ENCODE measurements around the gene DACT2.
"Not testable (repeated sequence)": the region's sequence is repeated elsewhere in the genome, so short reads cannot be mapped to it uniquely, and the experiment has no call there.

The DACT2 gene

DNA sequence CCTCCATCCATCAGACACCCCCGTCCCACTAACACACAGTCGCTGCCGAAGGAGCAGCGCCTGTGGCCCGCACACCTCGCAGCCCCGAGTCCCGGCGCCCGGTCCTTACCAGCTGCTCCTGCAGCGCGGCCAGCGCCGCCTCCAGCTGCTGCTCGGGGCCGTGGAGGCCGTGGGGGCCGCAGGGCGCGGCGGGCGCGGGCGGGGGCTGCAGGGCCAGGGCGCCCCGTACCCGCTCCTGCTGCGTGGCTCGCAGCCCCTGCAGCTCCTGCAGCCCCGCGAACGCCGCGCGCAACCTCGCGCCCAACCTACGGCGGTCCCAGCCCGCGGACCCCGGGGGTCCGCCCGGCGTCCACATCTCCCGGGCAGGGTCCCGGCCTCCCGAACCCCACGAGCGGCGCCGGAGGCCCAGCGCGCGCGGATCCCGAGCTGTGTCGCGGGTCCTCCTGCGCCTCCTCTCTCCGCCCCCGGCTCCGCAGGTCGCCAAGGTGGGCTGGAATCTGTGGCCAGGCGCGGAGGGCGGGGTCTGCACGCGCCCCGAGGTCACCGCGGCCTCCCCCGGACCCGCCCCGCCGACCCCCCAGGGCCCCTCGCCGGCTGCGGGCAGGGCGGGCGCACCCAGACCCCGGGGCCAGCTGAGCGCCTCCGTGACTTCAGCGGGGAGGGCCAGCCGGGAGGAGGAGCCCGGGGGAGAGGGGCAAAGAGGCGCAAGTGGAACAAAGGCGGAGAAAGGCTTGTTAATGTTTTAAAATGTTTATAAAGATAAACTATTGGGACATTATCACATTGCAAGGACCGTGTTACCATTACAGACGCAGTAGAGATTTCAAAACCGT is at the start of gene DACT2:
TSS of gene DACT2 (minus strand) at position 499 of the 833 bp plus-strand sequence. CDS start at position 355, 144 bp downstream.
- DNase-seq, result no peak

DNA sequence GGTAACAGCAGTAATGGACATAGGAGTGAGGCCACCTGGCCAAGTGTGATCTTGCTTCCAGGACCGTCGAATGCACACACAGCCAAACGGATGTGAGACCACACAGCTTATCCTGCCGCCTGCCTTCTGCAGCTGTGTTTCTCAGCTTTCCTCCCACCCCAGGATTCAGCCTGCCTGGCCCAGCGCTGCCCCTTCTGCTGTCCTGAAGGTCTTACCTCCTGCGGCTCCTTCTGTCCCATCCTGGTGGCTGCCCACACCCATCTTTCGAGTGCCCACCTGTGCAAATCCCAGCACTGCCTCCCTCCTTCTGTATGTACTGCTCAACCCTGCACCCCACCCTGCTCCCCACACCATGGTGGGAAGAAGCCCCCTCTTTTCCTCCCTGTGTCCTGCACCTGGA is 49.4 kb upstream of the DACT2 start:
- no peak for DNase-seq

- no peak for DNase-seq
Observed at GRCh38 chr6:168368066-168368820, 48.7 kb upstream of the DACT2 start.

DNA sequence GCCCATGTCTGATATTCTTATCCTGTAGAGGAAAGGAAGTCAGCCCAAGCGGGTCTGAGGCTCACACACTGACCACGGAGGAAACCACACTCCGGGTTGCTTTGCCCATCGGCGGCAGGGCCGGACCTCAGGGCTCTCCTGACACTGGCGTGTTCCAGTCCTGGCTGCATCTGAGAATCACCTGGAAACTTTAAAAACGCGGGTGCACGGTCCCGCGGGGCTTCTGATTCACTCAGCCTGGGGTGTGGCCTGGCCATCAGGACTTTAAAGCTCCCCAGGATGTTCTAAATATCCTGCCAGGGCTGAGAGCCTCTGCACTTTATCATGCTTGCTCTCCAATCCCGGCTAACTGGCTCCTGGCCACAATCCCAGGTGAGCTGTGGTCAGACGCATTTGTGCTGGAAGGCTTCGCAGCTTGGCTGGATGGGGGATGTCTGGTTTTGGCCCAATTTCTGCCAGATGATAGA is 47.7 kb upstream of the DACT2 start:
- DNase-seq, result no peak

DNA sequence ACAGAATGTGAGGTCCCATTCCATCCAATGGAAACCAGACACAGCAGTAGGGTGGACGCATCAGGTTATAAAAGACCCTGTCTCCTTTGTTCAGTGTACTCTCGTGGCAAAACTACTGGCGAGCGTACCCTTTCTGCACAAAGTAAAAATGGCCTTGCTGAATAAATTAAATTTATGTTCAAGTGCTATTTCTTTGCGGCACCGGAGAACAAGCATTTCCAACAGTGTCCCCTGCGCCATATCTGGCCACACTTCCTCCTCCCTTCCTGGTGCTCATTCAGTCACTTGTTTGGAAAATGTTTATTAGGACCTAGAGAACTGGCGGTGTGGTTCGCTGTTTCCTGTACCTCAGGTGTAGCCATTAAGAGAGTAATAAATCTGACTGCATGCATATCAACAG is 46.9 kb upstream of the DACT2 start:
- no peak for DNase-seq

- DNase-seq, result no peak
Observed at GRCh38 chr6:168365422-168366165, 46.0 kb upstream of the DACT2 start.

GRCh38 chr6:168364793-168365421 is 45.3 kb upstream of the DACT2 start:
- no peak for DNase-seq

DNA sequence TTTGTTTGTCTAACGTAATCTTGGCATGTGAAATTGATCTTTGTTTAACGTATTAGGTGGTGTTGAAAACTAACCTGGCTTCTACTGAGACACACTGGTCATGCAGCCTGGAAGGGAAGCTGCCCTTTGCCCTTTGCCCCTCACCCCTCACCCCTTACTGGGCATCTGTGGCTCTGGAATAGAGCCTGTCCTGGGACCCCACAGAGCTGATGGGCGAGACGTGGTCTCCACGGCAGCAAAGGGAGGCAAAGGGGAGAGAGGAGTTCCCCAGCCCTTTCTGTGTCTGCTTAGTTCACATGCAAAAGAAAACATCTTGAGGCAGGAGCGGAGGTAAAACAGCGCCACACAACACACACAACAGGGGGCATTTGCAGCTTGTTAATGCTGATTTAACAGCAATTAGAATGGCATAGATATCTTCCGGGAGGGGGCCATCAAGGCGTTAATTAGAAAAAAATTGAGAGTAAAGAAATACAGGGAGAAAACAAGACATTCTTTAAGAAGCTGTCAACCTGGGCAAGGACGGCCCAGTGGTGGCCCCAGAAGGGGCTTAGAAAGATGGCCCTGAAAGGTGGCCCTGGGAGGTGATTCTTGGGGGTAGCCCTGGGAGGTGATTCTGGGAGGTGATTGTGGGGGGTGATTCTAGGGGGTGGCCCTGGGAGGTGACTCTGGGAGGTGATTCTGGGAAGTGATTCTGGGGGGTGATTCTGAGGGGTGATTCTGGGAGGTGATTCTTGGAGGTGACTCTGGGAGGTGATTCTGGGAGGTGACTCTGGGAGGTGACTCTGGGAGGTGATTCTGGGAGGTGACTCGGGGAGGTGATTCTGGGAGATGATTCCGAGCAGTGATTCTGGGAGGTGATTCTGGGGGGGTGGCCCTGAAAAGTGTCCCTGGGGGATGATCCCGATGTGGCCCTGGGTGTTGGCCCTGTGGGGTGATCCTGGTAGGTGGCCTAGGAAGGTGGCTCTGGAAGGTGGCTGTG is 44.5 kb upstream of the DACT2 start:
- no peak for DNase-seq

DNA sequence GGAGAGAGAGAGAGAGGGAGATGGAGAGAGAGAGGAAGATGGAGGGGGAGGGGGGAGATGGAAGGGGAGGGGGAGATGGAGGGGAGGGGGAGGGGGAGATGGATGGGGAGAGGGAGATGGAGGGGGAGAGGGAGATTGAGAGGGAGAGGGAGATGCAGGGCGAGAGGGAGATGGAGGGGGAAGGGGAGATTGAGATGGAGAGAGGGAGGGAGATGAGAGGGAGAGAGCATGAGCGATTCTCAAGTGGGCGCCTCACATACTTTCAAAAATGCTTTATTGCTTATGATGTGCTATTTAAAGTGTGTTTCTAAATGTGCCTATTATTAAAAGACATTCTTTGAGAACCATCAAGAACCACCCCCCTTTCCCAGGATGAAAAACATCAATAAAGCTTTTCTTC is 43.7 kb upstream of the DACT2 start:
- no peak for DNase-seq

DNA sequence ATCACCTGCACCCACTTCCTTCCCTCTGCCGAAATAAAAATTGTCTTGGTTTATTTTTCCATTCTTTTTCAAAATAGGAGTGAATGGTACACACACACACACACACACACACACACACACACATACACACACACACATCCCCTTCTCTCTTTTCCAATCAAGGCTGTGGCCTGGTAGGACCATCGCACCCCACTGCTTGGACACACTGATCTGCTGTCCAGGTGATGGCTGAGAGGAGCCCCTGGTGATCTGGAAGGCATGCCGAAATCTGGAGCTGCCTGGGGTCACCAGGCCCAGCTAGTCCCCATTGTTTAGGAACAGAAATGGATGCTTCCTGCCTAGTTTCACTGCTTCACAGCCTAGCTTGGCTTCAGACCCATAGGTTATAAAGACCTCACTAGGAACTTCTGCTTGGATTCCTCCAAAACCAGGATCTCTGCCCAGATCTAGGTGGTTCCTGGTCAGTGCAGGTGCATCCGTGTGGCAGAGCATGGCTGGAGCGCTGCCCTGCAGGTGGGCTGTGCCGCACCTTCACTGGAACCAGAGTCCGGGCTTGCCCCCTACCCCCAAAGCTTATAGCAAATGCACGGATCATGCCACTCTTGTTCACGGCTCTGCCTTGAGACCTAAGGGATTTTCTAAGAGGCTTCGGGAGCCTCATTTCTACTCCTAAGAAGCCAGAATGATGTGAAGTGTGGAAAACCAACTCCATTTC is 42.9 kb upstream of the DACT2 start:
- no peak for DNase-seq

- DNase-seq, result no peak
Observed at GRCh38 chr6:168361766-168362165, 42.2 kb upstream of the DACT2 start.

DNA sequence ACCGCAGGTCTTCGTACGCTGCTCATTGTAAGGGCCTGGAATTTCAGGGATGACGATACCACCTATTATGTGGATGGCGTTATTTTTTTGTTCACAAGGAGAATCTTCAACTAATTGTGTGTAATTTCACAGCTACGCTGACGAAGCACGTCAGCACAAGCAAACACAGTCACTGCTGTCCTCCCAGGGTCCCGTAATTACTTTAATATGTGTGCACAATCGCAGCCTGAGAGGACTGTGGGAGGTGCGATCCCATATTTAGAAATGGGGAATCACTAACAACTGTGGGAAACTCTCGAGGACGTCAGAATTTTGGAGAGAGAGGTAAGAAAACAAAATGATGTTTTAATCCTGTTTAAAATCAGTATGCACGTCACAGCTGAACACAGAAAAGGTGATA is 40.2 kb upstream of the DACT2 start:
- DNase-seq, result no peak

DNA sequence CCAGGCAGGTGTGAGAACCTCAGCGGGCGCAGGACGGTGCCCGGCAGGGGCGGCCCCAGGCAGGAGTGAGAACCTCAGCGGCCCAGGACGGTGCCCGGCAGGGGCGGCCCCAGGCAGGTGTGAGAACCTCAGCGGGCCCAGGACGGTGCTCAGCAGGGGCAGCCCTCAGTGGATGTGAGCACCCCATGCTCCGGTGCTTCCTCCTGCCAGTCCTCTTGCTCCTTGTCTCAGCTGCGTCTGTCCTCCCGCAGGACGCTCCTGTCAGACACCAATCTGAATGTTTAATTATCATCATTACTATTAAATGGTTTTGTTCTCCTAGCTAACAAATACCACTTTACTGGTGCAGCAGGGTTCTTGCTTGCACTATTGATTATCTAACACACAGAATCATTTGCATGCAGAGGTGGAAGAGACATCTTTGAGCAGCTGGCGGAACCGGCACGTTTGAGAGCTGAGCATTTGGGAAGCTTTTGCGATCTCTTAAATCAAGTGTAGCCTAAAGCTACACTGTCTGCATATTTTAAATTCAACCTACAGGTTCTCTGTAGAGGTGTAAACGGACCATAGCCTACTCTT is 39.4 kb upstream of the DACT2 start:
- no peak for DNase-seq

DNA sequence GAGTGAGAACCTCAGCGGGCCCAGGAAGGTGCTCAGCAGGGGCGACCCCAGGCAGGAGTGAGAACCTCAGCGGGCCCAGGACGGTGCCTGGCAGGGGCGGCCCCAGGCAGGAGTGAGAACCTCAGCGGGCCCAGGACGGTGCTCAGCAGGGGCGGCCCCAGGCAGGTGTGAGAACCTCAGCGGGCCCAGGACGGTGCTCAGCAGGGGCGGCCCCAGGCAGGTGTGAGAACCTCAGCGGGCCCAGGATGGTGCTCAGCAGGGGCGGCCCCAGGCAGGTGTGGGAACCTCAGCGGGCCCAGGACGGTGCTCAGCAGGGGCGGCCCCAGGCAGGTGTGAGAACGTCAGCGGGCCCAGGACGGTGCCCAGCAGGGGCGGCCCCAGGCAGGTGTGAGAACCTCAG is 37.3 kb upstream of the DACT2 start:
- not testable (repeated sequence) for DNase-seq

DNA sequence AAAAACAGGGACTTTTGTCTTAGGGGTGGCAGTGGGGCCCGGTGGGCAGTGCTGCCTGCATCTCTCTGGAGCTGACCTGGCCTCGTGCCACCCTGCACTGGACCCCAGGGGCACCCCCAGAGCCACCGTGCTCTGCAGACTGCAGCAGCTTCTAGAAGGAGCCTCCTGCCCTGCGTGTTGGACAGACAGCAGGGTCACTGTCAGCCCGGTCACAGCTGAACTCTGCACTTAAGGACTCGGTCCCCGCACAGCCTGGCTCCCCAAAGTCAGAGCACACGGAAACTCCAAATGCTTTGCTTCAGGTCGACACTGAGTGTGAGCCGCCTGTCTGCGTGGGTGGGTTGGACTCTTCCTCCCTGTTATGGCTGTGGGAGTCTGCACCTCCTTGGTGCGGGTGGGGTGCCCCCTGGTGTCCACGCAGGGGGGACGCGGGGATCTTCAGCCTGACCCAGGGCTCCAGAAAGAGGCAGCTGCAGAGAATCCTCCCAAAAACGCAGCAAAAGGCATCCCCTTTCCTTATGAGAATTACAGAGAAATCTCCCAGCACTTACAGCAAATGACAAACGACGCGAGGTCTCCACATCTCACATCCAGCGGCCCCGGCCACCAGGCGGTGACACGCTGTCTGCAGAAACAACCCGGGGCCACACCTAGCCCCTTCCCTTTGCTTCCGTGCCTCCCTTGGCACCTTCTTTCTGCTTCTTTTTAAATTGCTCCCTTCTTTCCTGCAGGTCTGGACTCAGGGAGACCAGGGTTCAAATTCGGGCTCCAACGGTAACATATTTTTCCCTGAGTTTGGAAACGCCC is 36.3 kb upstream of the DACT2 start:
- DNase-seq, result no peak

- DNase-seq, result no peak
Observed at GRCh38 chr6:168354338-168354737, 34.8 kb upstream of the DACT2 start.

GRCh38 chr6:168353041-168353440 is 33.5 kb upstream of the DACT2 start:
- DNase-seq, result no peak

DNA sequence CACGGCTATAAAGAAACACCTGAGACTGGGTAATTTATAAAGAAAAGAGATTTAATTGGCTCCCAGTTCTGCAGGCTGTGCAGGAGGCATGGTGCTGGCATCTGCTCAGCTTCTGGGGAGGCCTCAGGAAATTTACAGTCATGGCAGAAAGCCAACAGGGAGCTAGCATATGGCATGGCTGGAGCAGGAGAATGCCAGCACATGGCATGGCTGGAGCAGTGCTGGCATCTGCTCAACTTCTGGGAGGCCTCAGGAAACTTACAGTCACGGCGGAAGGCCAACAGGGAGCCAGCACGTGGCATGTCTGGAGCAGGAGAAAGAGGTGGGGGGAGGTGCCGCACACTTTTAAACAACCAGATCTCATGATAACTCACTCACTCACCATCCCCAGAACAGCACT is 32.5 kb upstream of the DACT2 start:
- DNase-seq, result no peak

GRCh38 chr6:168349718-168350210 is 30.2 kb upstream of the DACT2 start:
- no peak for DNase-seq

- DNase-seq, result no peak
Observed at GRCh38 chr6:168348186-168348585, 28.6 kb upstream of the DACT2 start.
